Stimulated activated CD4-positive, alpha-beta T cell treated with anti-CD3 and anti-CD28 coated beads, Interleukin-4, amount 100 ng/mL, for 1 hour (primary cell): Measurements from ENCODE around the gene ARHGAP15.

Experiments used
- DNase-seq: peaks from one replicate; pipeline ENCODE4 v3.0.0-alpha.2; 2020

Gene ARHGAP15

DNA sequence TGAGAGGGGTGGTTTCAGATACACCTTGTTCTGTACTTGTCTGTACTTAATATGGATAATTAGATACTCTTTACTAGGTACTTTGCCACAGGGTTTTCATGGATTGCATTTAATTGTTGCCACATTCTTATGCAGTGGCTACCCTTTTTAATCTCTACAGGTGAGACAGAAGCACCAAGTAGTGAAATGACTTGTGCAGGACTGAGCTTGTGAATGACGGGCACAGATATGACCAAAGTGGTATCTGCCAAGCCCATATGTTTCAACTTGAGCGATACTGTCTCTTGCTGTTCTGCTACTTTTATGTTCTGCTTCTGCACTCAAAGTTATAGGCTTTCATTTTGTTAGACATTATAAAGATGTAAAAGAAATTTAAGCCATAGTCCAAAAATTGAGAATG is 288.2 kb downstream of the ARHGAP15 start:
- DNase-seq: no peak

DNA sequence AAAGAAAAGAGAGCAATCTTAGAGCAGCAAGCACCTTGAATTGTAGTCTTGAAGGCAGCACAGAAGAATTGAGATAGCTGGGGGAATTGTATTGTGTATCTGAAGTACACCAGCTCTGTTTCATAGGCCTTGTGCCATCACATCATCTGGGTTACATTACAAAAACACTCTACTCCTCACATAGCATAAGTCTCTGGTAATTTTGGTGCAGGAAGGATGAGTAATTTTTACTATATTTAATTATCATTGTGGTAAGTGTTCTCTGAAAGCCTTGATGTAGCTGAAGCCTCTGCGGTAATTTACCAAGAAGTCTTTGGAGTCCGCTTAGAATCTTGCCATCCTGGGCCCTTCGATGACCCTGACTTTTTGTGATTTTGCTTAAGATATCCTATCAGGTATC is 291.1 kb downstream of the ARHGAP15 start:
- DNase-seq: no peak

DNA sequence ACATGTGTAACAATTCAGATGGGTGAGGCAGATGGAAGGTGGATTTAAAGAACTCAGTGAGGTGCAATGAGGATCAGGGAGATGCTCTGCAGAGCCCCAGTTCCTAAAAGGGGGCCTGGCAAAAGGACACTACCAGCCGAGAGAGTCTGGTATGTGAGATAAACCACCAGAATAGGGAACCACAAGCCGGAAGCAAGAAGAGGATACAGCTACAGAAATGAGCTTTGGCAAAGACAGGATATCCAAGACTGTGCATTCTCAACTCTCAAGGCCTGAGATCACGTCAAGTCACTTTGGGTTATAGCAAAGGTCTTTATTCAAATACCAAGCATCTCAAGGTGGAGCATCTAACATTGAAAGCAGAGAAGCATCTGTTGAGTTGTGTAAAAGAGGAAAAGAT is 293.5 kb downstream of the ARHGAP15 start:
- no peak for DNase-seq

DNA sequence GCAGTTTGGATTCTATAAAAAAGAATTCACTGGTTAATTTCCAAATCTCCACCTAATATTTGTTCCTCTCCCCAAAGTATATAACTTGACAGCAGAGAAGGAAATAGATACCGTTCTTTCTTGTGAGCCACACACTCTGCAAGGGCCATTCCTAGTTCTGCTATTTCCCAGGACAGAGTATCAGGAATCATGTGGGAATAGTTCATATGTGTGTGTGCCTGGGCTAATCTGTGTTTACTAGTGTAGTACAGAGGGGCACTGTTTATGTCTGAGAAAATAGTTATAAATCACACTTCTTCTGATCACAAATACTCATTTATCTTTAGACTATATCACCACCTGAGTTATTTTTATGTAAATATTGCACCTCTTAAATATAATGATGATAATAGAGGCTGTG is 296.7 kb downstream of the ARHGAP15 start:
- DNase-seq: no peak

DNA sequence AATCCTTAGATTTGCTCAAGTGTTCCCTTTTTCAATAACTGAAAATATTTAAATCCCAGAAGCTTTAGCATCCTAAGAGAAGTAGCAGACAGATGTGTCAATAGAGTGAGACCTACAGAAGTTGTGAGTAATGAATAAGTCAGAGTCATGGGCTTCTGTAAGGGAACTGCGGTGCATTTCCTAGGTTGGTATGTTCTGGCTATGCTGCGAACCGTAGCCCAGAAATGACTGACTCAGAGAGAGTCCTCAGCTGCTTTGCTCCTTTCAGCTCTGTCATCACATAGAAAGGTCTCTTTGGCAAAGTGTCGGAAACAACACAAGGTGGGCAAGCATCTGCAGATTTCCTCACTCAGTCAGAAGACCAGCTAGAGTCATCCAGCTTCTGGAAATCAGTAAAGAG is 297.1 kb downstream of the ARHGAP15 start:
- DNase-seq: no peak

DNA sequence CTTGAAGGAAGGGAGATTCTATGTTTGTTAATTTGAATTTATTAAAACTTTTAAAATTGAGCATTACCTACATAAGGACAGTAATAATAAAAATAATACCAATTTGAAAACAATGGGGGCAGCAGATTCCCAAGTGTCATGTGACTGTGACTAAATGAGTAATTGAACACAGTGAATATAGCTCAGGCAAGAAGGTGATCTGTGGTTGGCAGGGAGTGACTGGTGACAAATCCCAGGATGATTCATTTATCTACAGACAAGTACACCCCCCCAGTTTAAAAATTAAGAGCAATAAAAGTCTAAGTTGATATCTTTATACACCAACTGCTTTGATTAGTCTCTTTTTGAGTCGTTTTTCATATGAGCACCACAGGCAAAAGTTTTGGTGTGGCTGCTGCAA is 299.5 kb downstream of the ARHGAP15 start:
- peak; percentile 5 for DNase-seq

DNA sequence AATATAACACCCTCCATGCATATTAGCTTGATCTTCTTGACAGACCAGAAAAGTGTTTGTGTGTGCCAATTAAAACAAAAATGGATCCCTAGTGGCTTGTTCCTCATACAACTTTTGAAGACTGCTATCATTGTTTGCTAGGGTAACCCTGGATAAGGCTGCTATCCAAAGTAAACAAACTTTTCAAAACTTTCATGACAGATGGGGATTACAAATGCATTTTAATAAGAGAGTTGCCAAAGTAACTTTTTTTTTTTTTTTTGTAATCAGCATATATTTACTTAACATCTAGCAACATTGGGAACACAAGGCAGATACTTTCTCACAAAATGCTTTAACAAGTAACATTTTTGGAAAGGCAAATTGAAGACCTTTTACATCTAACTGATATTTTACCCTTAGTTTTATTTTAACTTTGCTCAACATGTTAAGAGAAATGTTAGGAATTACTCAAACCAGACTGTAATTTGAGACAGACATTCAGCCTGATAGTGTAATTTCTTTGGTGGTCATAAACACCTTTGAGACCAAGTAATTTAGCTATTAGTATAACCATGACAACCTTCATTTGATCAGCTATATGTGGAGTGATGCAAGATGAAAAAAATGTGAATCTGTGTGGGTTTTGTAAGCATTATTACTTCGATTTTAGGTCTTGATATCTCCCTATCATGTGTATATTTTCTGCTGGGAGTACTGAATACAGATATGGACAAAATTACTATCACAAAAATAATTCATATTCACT is 300.9 kb downstream of the ARHGAP15 start:
- DNase-seq: no peak

DNA sequence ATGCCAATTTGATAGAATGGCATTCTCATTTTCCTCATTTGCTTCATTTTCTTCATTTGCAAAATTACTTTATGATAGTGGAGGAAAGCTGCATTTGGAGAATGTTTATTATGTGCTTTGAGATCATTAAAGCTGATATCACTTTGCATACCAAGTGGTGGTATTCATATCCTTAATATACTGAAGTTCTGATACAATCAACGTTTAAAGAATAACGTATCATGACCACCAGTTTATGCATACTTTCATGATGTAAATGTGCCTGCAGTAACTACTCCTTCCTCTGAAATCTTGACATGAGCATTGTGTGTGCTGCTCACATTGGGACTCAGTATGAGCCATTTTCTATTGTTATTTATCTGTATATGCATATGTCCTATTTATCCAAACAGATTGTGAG is 302.1 kb downstream of the ARHGAP15 start:
- no peak for DNase-seq

DNA sequence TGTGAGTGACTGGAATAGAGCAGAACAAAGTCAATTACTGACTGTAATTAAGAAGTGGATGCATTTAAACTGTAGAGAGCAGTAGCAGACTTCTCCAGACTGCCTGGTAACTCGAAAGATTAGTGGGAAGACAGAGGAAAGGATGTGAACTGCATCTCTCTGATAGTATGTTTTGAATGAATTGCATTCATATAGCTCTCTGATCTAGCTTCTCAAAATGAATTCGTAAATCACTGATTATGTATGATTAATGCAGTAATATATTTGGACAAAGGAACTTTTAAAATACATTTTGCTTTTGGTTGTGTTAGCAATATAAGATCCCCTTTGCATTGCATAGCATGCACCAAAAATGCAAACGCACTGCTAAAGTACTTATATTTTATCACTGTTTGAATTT is 304.0 kb downstream of the ARHGAP15 start:
- DNase-seq: no peak

DNA sequence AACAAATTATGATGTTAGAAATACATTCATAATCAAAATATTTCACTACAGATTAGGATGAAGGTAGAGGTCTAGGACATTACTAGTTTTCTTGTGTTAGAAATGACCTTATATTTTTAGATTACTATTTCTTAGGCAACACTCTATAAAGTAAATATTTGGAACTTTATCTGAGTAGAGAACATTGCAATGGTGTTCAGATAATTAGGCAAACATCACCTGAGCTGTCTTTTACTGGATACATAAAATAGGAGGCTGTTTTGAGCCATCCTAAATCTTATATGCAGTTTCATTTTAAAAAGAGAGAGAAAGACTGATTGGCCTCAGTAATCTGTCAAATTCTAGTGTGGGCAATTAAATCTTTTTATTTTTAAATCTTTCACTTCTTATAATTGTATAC is 304.6 kb downstream of the ARHGAP15 start:
- DNase-seq: no peak

DNA sequence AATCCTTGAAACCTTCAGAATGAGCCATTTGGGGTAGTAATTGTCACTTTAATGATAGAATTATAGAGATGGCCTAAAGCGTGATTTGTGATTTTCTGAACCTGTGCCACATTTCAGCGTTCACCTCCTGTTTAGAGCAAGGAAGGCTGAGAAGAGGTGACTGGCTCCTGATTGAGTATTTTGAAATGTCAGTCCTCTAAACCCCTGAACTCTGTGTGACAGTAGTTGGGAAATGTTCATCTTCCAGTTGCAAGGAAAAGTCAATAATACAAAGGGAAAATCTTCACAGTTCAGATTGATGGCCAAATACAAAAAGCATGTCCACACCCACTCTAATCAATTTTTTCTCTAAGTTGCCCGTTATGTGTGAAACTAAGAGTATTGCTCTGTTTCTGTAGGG is 305.2 kb downstream of the ARHGAP15 start:
- DNase-seq: no peak

DNA sequence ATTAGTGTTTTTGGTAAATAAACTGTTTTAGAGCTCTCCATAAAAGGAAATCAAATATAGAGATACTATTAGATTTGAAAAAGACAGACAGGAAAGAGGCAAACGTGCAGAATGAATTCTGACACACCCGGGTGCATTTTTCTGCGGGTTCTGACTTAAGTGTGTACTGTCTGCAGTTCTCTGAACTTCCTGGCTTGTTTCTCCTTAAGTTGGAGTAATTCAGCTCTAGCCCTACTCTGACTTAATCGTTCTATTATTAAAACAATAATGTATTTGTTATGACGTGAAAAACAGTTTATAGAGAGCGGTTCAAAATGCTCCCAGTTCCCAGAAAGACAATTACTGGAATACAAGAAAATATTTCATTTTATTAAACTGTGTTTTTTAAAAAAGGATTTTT is 305.9 kb downstream of the ARHGAP15 start:
- DNase-seq: no peak

DNA sequence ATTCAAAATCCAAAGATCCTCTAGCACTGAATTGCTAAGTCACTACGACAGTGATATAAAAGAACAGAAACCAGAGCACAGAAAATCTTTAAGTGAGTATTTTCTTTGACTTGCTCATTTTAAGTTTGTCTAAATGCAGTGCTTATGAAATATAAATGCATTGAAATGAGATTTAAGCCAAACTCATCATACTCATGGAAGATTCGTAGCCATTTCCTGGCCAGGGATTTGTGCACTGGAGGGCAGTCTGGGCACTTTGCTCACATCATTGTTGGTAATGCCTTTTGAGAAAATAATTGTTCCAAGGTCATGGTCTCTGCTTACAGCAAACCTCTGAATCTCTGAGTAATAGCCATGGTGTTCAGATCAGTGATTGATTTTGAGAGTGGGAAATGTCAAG is 307.7 kb downstream of the ARHGAP15 start:
- no peak for DNase-seq

DNA sequence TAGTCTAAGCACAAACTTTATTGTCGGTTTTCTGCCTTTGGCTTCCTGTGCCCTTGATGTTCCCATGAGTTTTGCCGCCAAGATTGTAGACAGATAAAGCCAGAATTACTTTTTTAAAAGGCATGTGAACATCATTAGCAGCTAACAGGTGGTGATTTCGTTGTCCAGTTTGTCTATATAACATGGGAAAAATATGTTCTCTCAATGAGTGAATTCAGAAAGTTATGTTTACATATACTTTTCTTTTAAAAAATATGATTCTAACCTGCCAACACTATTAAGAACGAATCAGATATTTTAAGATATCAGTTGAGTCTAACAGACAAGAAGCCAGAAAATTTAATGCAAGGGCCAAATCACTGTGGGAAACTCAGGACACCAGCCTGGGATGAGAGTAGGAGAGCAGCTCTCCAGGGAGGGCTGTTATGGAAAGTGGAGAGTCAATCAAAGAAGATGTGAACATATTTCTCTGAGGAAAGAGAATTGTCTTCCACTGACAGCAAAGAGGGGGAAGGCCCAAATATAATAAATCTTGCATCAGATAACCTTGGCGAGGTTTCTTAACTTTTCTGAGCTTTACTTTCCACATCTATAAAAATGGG is 311.3 kb downstream of the ARHGAP15 start:
- no peak for DNase-seq

DNA sequence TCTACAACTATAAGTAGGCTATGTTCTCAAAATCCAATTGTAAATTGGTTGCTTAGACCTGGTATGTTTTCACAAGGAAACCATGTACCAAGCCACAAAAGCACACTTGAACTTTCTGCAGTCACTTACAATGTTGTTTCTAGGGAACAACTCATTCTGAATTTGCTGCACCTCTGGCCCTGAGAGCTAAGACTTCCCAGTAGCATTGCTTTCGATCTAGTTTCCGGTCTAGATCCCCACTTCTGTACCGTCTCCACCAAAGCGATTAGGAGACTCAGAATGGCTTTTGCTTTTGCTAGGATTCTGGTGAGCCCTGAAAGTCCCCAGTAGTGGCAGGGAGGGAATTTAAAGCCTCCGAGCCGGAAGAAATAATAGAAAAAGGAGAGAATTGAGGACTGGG is 313.0 kb downstream of the ARHGAP15 start:
- DNase-seq: no peak

DNA sequence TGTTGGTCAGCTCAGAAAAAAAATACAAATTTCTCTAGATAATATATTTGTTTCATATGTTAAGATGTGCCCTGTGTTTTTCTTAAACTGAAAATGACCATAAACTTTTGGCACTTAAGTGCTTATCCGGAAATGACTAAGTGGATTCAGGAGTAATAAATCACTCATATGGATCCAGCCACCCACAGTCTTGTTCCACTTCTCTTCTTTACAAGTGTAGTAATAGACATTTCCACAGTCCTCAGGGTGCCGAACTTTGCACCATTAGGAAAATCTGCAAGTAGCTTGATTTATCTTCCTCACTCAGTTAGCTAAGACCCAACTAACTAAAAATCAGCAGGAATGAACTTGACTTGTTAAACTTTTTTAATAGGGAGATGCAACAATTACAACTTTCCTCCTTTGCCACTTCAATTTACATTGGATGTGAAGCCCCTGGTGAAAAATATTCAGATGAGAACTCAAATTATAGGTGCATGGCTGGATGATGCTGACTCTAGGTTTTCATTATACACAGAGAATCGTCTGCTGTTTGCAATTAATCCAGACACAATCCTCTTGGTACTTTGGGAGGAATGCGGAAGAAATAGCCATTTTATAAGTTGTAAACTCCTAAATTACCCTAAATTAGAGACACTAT is 322.5 kb downstream of the ARHGAP15 start:
- no peak for DNase-seq

DNA sequence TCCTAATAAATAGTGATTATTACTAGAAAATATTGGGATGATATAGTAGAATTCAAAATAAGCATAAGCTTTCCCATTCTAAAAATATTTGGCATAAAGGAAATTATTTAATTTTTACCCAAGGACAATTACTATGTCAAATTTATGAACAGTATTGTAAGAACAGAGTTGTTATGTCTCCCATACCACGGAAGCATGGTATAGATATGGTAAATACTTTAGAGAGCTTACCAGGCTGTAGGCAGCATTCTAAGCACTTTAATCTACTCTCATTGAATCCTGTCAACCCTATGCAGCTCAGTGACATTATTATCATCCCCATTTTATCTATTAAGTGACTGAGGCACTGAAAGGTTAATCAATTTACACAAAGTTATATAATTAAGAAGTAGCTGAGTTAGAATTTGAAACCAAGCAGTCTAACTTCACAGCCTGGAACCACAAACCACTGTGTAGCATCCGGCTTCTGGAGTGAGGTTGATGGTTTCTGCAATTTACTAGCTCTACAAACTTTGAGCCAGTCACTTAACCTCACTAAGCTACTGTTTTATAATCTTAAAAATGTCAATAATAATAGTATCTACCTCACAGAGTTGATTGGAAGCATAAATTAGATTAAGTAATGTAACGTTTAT is 323.7 kb downstream of the ARHGAP15 start:
- DNase-seq: no peak

DNA sequence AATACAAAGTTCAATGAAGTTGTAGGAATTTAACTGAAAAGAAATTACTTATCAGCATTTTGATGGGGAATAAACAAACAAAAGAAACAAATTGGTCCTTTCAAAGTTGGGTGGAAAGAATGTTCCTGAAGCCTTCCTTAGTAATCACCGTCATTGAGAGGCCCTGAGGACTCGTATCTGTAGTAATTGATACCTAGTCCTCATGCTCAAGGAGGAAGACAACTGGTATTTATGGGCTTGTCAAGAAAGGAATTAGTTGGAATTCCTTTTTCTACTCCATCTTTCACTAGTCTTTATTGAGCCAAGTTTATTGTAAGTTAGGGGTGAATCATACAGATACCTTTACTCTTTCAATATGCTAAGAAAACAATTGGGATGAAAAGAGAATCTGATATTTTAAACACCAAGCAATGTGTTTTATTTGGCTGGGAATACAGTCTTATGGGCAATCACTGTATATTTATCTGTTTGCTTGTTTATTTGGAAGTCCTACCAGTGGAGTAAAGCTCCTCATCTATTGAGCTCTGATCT is 324.8 kb downstream of the ARHGAP15 start:
- no peak for DNase-seq

DNA sequence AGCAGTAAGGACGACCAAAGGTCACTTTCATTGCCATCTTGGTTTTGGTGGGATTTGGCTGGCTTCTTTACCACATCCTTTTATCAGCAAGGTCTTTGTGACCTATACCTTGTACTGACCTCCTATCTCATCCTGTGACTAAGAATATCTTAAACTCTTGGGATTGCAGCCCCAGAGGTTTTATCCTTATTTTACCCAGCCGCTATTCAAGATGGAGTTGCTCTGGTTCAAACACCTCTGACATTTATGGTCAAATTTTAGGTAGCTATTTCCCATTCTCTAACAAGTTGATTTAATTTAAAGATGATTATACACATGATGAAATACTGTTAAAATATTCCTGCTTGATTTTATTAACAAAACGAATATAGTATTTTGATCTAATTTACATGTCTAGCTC is 326.1 kb downstream of the ARHGAP15 start:
- DNase-seq: no peak

DNA sequence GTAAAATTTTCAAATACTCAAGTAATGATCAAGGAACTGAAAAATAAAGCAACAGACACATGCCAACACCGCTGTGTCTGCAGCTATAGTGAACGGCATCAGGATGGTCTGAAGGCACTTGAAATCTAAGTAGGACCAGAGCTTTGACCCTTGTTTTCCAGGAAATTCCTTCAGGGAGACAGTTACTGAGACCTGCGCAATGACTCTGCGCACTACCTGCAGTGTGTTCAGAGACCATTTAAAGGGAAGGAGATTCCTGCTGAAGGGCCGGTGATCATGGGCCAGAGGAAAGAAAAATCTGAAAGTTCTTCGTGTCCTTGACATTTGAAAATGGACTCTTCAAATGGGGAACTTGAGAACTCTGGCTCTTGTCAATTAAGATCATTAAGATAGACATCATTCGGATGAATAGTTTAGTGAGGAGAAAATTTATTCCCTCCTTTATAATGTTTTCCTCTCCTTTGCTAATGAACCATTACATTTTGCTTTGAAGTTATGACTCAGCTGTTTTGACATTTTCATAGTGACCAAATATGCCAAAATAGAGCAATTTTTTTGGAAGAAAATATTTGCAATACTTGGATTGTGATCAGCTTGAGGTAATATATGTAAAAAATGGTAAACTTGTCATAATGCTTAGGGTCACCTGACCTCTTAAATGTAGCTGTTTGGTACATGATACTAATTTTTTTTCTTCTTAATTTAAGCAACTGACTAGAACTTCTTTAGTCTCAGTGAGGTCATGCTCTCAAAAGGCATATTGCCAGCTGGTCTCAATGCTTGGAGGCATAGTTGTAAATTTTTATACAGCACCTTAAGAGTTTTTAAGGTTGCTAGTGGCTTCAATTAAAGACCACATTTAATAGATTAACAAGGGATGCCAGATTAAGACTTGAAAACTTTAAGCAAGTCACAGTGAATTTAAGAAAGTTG is 329.3 kb downstream of the ARHGAP15 start:
- DNase-seq: no peak

DNA sequence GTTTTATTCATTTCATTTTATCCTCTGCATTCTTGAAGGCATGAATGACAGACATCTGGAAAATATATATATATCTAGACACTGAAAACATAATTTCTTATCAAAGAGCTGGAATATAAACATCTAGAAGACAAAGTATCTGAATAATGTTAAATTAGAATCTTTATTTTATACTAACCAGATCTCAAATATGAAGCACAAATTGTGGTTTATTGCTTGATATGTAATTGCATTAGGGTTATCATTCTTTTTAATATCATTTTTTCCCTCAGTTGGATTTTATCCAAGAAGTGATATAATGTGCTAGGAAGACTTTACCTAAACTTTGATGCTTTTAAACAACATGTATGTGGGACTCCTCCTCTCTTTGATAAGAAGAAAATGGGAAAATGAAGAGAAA is 331.2 kb downstream of the ARHGAP15 start:
- no peak for DNase-seq

DNA sequence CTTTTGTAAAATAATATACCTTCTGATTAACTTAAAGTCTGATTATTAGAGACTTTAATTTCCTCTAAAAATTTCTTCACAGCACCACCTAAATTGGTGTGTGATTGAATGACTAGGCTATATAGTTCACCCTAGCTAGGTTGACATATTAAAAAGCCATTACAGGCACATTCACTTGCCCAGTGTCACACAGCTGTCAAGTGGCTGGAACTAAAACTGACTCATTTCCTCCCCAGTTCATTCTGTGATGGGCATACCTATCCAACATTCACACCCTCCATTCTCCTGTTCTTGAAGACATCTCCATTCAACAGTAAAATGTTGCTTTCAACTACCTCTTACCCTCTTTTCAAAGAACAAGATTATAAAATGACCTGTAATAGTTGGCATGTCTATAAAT is 334.5 kb downstream of the ARHGAP15 start:
- DNase-seq: no peak

DNA sequence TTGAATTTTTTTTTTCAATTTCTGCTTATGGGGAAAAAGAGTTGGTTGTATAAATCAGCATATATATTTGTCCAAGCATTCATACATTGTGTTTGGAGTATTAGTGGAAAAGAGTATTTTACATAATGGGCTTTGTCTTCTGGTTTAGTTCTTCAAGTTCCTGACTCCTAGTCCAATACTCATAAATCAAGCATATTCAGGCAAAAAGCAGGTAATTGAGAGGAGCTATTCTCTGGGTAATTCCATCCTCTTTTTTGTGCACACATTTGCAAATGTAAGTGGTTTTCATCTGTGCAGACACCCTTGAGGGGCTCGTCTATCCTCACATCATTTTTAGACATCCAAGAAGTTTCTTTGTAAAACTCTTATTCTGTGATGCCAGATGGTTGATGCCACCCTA is 337.2 kb downstream of the ARHGAP15 start:
- no peak for DNase-seq
